ENCODE data around the gene DGUOK. TPM values are rescaled to one million over a fixed set of nuclear protein-coding genes. Genes with fewer than 3 reads are reported as not detected.
"Not testable (repeated sequence)": the region's sequence is repeated elsewhere in the genome, so short reads cannot be mapped to it uniquely, and the experiment has no call there.

The DGUOK gene
- total and polyA plus RNA-seq, 8 donors, result 1.7 to 91.3 (median 33.8) TPM; not detected in 1

DNA sequence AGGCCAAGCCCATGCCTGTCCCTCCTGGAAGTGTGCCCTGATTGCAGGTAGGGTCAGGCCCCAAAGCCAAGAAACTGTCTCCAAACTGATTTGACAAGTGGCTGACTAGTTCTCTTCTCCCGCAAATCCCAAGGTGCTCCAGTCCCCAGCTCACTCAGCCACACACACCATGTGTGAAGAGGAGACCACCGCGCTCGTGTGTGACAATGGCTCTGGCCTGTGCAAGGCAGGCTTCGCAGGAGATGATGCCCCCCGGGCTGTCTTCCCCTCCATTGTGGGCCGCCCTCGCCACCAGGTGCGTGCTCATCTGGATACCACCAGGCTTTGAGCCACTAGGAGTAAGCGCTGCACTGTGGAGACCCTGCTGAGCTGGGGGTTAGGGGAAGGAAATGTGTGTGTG lies 25.5 kb upstream of the DGUOK start:
- Histone ChIP-seq H3K4me3 (peak overlapping the region in 2 of 4 donors; percentile 1 to 25), H3K36me3 (peaks cover 0 to 23% (median 5%) of the 10 kb centered on the region in 4 donors), H3K4me1 (peaks cover 0 to 17% (median 7%) of the 10 kb centered on the region in 4 donors), H3K27me3 (no peaks in the 10 kb centered on the region), H3K27ac (peak overlapping the region in 1 of 5 donors; percentile 92), H3K9me3 (no peaks in the 10 kb centered on the region)
- TF ChIP-seq POLR2AphosphoS5 (IDR thresholded peaks at IDR 0.05) (no peak), POLR2A (IDR thresholded peaks at IDR 0.05) (no peak), CTCF (IDR thresholded peaks at IDR 0.05) (no peak), EP300 (IDR thresholded peaks at IDR 0.05) (no peak)
- 67 to 100% (median 86%) methylated on average over 9 to 10 of the region's 10 CpGs for WGBS, 5 donors
- intact Hi-C loops (cut with DNase I; ENCODE audit: low total_unique reads), result no loop called here
- DNase-seq, result no peak

GRCh38 chr2:73902284-73902683 lies 24.4 kb upstream of the DGUOK start:
- peaks cover 0 to 17% (median 4%) of the 10 kb centered on the region in 4 donors for H3K4me1 ChIP-seq
- 70 to 83% (median 80%) methylated on average over 4 of the region's 4 CpGs for WGBS, 5 donors
- H3K36me3 ChIP-seq, result peaks cover 0 to 23% (median 5%) of the 10 kb centered on the region in 4 donors
- H3K4me3 ChIP-seq, result no peak overlapping the region
- TF ChIP-seq POLR2A (IDR thresholded peaks at IDR 0.05) (no peak), EP300 (IDR thresholded peaks at IDR 0.05) (no peak), POLR2AphosphoS5 (IDR thresholded peaks at IDR 0.05) (no peak), CTCF (IDR thresholded peaks at IDR 0.05) (no peak)
- intact Hi-C loops (cut with DNase I; ENCODE audit: low total_unique reads), result no loop called here
- no peak for DNase-seq
- no peaks in the 10 kb centered on the region for H3K27me3 ChIP-seq
- peak overlapping the region in 2 of 5 donors; percentile 56 to 57 for H3K27ac ChIP-seq
- H3K9me3 ChIP-seq, result no peaks in the 10 kb centered on the region

GRCh38 chr2:73903313-73903712 lies 23.4 kb upstream of the DGUOK start:
- H3K4me1 ChIP-seq, result peaks cover 0 to 18% (median 8%) of the 10 kb centered on the region in 4 donors
- no peak for DNase-seq
- peak overlapping the region in 1 of 5 donors; percentile 56 for H3K27ac ChIP-seq
- H3K4me3 ChIP-seq, result no peak overlapping the region
- intact Hi-C loops (cut with DNase I; ENCODE audit: low total_unique reads), result no loop called here
- no peaks in the 10 kb centered on the region for H3K27me3 ChIP-seq
- TF ChIP-seq EP300 (IDR thresholded peaks at IDR 0.05) (no peak), POLR2AphosphoS5 (IDR thresholded peaks at IDR 0.05) (no peak), CTCF (IDR thresholded peaks at IDR 0.05) (no peak), POLR2A (IDR thresholded peaks at IDR 0.05) (no peak)
- peaks cover 0 to 23% (median 5%) of the 10 kb centered on the region in 4 donors for H3K36me3 ChIP-seq
- H3K9me3 ChIP-seq, result no peaks in the 10 kb centered on the region
- 61 to 84% (median 76%) methylated on average over 4 of the region's 4 CpGs for WGBS, 5 donors

GRCh38 chr2:73903949-73904613 lies 22.6 kb upstream of the DGUOK start:
- intact Hi-C loops (cut with DNase I; ENCODE audit: low total_unique reads); H3K27me3 ChIP-seq; H3K9me3 ChIP-seq; H3K4me3 ChIP-seq; DNase-seq: not testable (repeated sequence)
- peaks cover 0 to 31% (median 5%) of the 10 kb centered on the region in 4 donors for H3K36me3 ChIP-seq
- WGBS, 5 donors, result 84 to 92% (median 90%) methylated on average over 5 of the region's 5 CpGs
- H3K27ac ChIP-seq, result peak overlapping the region in 2 of 5 donors; percentile 31 to 56
- H3K4me1 ChIP-seq, result peaks cover 0 to 18% (median 8%) of the 10 kb centered on the region in 4 donors

- no peak for DNase-seq
- Histone ChIP-seq H3K4me1 (peaks cover 0 to 16% (median 7%) of the 10 kb centered on the region in 4 donors), H3K27ac (peak overlapping the region in 1 of 5 donors; percentile 7), H3K36me3 (peaks cover 0 to 34% (median 5%) of the 10 kb centered on the region in 4 donors), H3K27me3 (no peaks in the 10 kb centered on the region), H3K4me3 (no peak overlapping the region), H3K9me3 (no peaks in the 10 kb centered on the region)
- intact Hi-C loops (cut with DNase I; ENCODE audit: low total_unique reads), result no loop called here
- WGBS, 5 donors, result 70 to 95% (median 88%) methylated on average over 1 of the region's 1 CpG
- TF ChIP-seq POLR2AphosphoS5 (IDR thresholded peaks at IDR 0.05) (no peak), POLR2A (IDR thresholded peaks at IDR 0.05) (no peak), CTCF (IDR thresholded peaks at IDR 0.05) (no peak), EP300 (IDR thresholded peaks at IDR 0.05) (no peak)
These were observed 21.7 kb upstream of the DGUOK start for GRCh38 chr2:73904952-73905351.
